HEK293 (cell line): ENCODE measurements around the gene NFIX.

Source experiments
- KLF1 ChIP-seq: fragments of 450-650 bp; formaldehyde crosslinking; IDR thresholded peaks from 2 replicates; pipeline ENCODE4 v1.5.1; 2016; ENCODE audit warnings: missing biosample characterization, missing genetic modification characterization
- PBX3 ChIP-seq: sonication (generic); formaldehyde crosslinking; IDR thresholded peaks from 2 replicates; pipeline ENCODE4 v1.8.1; 2022; ENCODE audit warnings: mild to moderate bottlenecking, moderate library complexity, missing genetic modification reagents
- TF ChIP-seq, protein P1 (sequence below): fragments of 450-650 bp; formaldehyde crosslinking; IDR thresholded peaks from 2 replicates; pipeline ENCODE4 v1.5.1; 2016; ENCODE audit warnings: missing biosample characterization, missing genetic modification characterization
- TF ChIP-seq, protein P2 (sequence below): fragments of 450-650 bp; formaldehyde crosslinking; IDR thresholded peaks from 2 replicates; pipeline ENCODE4 v1.5.1; 2017; ENCODE audit warnings: missing biosample characterization, missing genetic modification characterization

DNA sequence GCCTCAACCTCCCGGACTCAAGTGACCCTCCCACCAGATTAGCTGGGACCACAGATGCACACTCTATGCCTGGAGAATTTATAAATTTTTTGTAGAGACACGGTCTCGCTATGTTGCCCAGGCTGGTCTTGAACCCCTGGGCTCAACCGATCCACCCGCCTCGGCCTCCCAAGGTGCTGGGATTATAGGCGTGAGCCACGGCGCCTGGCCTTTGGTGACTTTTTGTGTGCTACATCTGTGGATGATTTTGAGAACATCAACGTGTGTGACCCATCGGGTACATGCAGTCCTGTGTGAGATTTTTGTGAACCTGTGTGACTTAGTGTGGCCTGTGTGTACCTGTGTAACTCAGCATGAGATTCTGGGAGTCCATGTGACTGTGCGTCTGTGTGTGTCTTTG lies 8.5 kb upstream of the NFIX start:
- TF ChIP-seq, protein P1, sequence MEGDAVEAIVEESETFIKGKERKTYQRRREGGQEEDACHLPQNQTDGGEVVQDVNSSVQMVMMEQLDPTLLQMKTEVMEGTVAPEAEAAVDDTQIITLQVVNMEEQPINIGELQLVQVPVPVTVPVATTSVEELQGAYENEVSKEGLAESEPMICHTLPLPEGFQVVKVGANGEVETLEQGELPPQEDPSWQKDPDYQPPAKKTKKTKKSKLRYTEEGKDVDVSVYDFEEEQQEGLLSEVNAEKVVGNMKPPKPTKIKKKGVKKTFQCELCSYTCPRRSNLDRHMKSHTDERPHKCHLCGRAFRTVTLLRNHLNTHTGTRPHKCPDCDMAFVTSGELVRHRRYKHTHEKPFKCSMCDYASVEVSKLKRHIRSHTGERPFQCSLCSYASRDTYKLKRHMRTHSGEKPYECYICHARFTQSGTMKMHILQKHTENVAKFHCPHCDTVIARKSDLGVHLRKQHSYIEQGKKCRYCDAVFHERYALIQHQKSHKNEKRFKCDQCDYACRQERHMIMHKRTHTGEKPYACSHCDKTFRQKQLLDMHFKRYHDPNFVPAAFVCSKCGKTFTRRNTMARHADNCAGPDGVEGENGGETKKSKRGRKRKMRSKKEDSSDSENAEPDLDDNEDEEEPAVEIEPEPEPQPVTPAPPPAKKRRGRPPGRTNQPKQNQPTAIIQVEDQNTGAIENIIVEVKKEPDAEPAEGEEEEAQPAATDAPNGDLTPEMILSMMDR (tag by site-specific recombination): no peak
- TF ChIP-seq KLF1 (tag by site-specific recombination) (no peak), PBX3 (no peak)
- TF ChIP-seq, protein P2, sequence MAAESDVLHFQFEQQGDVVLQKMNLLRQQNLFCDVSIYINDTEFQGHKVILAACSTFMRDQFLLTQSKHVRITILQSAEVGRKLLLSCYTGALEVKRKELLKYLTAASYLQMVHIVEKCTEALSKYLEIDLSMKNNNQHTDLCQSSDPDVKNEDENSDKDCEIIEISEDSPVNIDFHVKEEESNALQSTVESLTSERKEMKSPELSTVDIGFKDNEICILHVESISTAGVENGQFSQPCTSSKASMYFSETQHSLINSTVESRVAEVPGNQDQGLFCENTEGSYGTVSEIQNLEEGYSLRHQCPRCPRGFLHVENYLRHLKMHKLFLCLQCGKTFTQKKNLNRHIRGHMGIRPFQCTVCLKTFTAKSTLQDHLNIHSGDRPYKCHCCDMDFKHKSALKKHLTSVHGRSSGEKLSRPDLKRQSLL (tag by site-specific recombination): no peak
